OCI-LY3 (cell line): ENCODE results near the gene PLA2G4F.

Experiments used
- EZH2phosphoT487 ChIP-seq: fragments of 200-600 bp; shearing (Covaris generic); IDR thresholded peaks from 2 replicates; pipeline ENCODE4 v1.6.1; 2018; ENCODE audit warnings: antibody characterized with exemption, mixed run types, low read depth
- TF ChIP-seq, protein P1 (sequence below): fragments of 200-600, 300-600 bp; sonication (generic); IDR thresholded peaks from 2 replicates; pipeline ENCODE4 v1.5.1; 2014; ENCODE audit warnings: antibody characterized with exemption, low read length, low read depth

DNA sequence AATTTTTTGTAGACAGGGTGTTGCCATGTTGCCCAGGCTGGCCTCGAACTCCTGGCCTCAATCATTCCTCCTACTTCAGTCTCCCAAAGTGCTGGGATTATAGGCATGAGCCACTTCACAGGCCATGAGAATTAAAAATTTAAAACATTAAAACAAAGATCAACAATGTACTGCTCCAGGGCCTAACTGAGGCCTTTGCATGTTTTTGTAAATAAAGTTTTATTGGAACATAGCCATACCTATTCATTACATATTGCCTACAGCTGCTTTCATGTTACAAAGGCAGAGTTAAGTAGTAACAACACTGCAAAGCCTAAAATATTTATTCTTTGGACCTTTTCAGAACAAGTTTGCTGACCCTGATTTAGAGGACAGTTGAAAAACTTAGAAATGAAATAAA is 42.1 kb upstream of the PLA2G4F start:
- TF ChIP-seq, protein P1, sequence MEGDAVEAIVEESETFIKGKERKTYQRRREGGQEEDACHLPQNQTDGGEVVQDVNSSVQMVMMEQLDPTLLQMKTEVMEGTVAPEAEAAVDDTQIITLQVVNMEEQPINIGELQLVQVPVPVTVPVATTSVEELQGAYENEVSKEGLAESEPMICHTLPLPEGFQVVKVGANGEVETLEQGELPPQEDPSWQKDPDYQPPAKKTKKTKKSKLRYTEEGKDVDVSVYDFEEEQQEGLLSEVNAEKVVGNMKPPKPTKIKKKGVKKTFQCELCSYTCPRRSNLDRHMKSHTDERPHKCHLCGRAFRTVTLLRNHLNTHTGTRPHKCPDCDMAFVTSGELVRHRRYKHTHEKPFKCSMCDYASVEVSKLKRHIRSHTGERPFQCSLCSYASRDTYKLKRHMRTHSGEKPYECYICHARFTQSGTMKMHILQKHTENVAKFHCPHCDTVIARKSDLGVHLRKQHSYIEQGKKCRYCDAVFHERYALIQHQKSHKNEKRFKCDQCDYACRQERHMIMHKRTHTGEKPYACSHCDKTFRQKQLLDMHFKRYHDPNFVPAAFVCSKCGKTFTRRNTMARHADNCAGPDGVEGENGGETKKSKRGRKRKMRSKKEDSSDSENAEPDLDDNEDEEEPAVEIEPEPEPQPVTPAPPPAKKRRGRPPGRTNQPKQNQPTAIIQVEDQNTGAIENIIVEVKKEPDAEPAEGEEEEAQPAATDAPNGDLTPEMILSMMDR = no peak
- TF ChIP-seq EZH2phosphoT487 = no peak
